Upper lobe of left lung (tissue), 6 donors: ENCODE results near the gene C6orf136. TPM values are rescaled to one million over a fixed set of nuclear protein-coding genes. Genes with fewer than 3 reads are reported as not detected.

Source experiments
- ATAC-seq, 2 donors: fragments of 200-7000 bp; cut with Tn5 transposase; one replicate each; pipeline ENCODE4 v1.9.1; 2022; ENCODE audit warnings: mild to moderate bottlenecking in 2 of 2, moderate library complexity in 2 of 2; ENCODE audit not compliant: low FRiP score in 2 of 2
- DNase-seq, 2 donors: peaks; one replicate each; pipeline ENCODE4 v3.0.0-alpha.2; 2019 to 2020
- H3K27ac ChIP-seq, 4 donors: fragments of 200-600 bp; sonication (generic); one replicate each; pipeline ENCODE4 v1.5.1; 2016 to 2019
- H3K27me3 ChIP-seq, 4 donors: fragments of 200-600 bp; sonication (generic); one replicate each; pipeline ENCODE4 v1.5.1; 2017 to 2019
- H3K36me3 ChIP-seq, 4 donors: fragments of 200-600 bp; sonication (generic); one replicate each; pipeline ENCODE4 v1.5.1; 2016 to 2019
- H3K4me1 ChIP-seq, 4 donors: fragments of 200-600 bp; sonication (generic); one replicate each; pipeline ENCODE4 v1.5.1; 2018 to 2019
- H3K4me3 ChIP-seq, 4 donors: fragments of 200-600 bp; sonication (generic); one replicate each; pipeline ENCODE4 v1.5.1; 2017 to 2019; ENCODE audit warnings: mild to moderate bottlenecking in 2 of 4, moderate library complexity in 1 of 4
- H3K9me3 ChIP-seq, 4 donors: fragments of 200-600 bp; sonication (generic); one replicate each; pipeline ENCODE4 v1.5.1; 2018 to 2019
- EP300 ChIP-seq, 4 donors: sonication (generic); formaldehyde crosslinking; IDR thresholded peaks; one replicate each; pipeline ENCODE4 v1.5.1; 2017; ENCODE audit warnings: antibody characterized with exemption in 4 of 4, control low read depth in 2 of 4
- POLR2A ChIP-seq, 4 donors: fragments of 450-650 bp; IDR thresholded peaks; one replicate each; pipeline ENCODE4 v1.5.1; 2016 to 2017; ENCODE audit warnings: antibody characterized with exemption in 4 of 4, mild to moderate bottlenecking in 2 of 4
- POLR2AphosphoS5 ChIP-seq, 2 donors: sonication (generic); formaldehyde crosslinking; IDR thresholded peaks; one replicate each; pipeline ENCODE4 v1.5.1; 2017; ENCODE audit warnings: antibody characterized with exemption in 2 of 2
- WGBS, 2 donors: methylation state at CpG; one replicate each; pipeline ENCODE4 v1.1.5; 2017 to 2018; 5-methylcytosine and 5-hydroxymethylcytosine counted together
- total RNA-seq, 6 donors: library from RNA; depleted of rRNA in 4 of 6; stranded (reverse); fragments of >200 nt in 4 of 6; gene quantifications; one replicate each; pipeline versions ENCODE4 v1.1.0 to v1.2.1, GENCODE V29; 2016 to 2021
- TF ChIP-seq, protein P1 (sequence below), 6 experiments: fragments of 450-650 bp in 4 of 6; fragments of 200-600 bp in 2 of 6; sonication (generic) in 2 of 6; IDR thresholded peaks; one replicate each; pipeline ENCODE4 v1.5.1; 2016 to 2019; ENCODE audit warnings: antibody characterized with exemption in 6 of 6
- donor health status: DM: no; HTN: no; CAD: no; lungs with moderate emphysema.
- donor health status: DM: no; HTN: yes; CAD: no; lungs with severe emphysema.

The C6orf136 gene
- total RNA-seq, 6 donors from 2014 or later = 8.8 to 57.6 (median 15.2) TPM

DNA sequence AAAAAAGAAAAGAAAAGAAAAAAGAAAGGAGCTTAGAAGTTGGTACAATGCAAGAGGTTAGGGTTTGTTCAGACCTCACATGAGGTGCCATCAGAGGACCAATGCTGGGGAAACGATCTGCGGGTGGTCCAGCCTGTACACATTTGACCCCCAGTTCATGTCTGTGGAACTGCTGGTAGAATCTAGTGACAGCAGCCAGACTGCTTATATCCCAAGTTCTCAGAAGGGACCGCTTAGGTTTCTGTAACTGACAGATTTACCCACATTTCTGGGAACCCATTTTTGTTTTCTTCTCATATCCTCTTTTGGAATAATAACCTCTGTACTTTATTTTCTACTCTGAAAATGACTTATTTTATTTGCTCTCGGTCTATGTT is 34.8 kb downstream of the C6orf136 start:
- H3K27me3 ChIP-seq = no peaks in the 10 kb centered on the region
- peak overlapping the region; percentile 99 to 100 (median 99) for H3K27ac ChIP-seq
- TF ChIP-seq EP300 (IDR thresholded peaks at IDR 0.05) (no peak), POLR2A (IDR thresholded peaks at IDR 0.05) (no peak), POLR2AphosphoS5 (IDR thresholded peaks at IDR 0.05) (no peak)
- TF ChIP-seq, protein P1, sequence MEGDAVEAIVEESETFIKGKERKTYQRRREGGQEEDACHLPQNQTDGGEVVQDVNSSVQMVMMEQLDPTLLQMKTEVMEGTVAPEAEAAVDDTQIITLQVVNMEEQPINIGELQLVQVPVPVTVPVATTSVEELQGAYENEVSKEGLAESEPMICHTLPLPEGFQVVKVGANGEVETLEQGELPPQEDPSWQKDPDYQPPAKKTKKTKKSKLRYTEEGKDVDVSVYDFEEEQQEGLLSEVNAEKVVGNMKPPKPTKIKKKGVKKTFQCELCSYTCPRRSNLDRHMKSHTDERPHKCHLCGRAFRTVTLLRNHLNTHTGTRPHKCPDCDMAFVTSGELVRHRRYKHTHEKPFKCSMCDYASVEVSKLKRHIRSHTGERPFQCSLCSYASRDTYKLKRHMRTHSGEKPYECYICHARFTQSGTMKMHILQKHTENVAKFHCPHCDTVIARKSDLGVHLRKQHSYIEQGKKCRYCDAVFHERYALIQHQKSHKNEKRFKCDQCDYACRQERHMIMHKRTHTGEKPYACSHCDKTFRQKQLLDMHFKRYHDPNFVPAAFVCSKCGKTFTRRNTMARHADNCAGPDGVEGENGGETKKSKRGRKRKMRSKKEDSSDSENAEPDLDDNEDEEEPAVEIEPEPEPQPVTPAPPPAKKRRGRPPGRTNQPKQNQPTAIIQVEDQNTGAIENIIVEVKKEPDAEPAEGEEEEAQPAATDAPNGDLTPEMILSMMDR (IDR thresholded peaks at IDR 0.05) = no peak
- WGBS, 2 donors = 36 to 41% methylated on average over 4 of the region's 4 CpGs
- no peaks in the 10 kb centered on the region for H3K9me3 ChIP-seq
- H3K4me1 ChIP-seq = peaks cover 33 to 50% (median 49%) of the 10 kb centered on the region in 4 donors
- peak overlapping the region; percentile 44 to 82 (median 74) for H3K4me3 ChIP-seq
- ATAC-seq (no peak), DNase-seq (no peak)
- H3K36me3 ChIP-seq = peaks cover 0 to 44% (median 19%) of the 10 kb centered on the region in 4 donors

DNA sequence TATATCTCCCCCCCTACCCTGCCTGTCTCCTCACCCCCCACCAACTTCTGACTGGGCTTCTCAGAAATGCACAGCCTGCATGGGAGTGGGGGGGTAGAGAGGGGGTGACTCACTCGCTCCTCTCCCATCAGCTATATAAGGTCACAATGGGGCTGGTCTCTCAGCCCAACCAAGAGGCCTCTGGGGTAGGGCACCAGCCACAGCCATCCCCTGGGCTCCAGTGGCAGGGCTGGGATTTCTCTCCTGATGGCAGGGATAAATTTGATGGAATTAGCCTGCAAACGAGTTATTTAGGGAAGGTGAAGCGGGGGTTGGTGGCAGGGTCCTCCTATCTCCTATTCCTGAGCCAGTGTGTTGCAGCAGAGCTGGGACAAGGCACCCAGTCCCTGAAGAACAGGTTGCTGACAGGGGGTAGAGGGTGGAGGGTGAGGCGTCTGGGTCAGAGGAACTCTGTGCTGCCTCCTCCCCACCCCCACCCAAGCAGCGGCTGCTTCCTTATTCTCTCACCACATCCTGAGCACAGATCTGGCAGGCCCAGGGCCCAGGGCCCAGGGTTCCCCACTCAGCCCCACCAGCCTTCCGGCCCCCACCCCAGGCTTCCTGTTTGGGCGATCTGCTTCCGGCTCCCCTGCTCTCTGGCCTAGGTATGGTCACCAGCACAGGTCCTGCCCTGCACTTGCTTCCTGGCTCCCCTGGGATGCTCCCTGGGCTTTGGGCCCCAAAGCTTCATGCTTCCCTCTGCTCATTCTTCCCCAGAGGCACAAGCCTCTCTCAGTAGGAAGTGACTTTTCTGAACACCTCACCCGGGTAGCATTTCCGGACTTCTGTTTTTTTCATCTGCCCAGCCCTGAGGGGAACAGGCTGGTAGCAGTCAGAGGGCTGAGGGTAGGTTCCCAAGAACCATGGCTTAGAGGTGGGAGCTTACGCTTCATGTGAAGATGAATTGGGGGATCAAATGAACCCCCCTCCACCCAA is 35.5 kb downstream of the C6orf136 start:
- ATAC-seq (peak; percentile 47 to 76), DNase-seq (peak; percentile 88 to 90)
- Histone ChIP-seq H3K36me3 (peaks cover 0 to 37% (median 12%) of the 10 kb centered on the region in 4 donors), H3K9me3 (no peaks in the 10 kb centered on the region), H3K27me3 (no peaks in the 10 kb centered on the region), H3K27ac (peak overlapping the region; percentile 99 to 100 (median 99)), H3K4me1 (peaks cover 33 to 51% (median 49%) of the 10 kb centered on the region in 4 donors), H3K4me3 (peak overlapping the region; percentile 70 to 87 (median 80))
- WGBS, 2 donors = 20 to 33% methylated on average over 9 to 11 of the region's 11 CpGs
- peak; percentile 76 to 84 for TF ChIP-seq POLR2AphosphoS5 (IDR thresholded peaks at IDR 0.05)
- TF ChIP-seq POLR2A (IDR thresholded peaks at IDR 0.05) = peak in 2 of 4 donors; percentile 34 to 65
- TF ChIP-seq EP300 (IDR thresholded peaks at IDR 0.05) = peak in 2 of 4 donors; percentile 46 to 73
- TF ChIP-seq, protein P1 (IDR thresholded peaks at IDR 0.05) = no peak

DNA sequence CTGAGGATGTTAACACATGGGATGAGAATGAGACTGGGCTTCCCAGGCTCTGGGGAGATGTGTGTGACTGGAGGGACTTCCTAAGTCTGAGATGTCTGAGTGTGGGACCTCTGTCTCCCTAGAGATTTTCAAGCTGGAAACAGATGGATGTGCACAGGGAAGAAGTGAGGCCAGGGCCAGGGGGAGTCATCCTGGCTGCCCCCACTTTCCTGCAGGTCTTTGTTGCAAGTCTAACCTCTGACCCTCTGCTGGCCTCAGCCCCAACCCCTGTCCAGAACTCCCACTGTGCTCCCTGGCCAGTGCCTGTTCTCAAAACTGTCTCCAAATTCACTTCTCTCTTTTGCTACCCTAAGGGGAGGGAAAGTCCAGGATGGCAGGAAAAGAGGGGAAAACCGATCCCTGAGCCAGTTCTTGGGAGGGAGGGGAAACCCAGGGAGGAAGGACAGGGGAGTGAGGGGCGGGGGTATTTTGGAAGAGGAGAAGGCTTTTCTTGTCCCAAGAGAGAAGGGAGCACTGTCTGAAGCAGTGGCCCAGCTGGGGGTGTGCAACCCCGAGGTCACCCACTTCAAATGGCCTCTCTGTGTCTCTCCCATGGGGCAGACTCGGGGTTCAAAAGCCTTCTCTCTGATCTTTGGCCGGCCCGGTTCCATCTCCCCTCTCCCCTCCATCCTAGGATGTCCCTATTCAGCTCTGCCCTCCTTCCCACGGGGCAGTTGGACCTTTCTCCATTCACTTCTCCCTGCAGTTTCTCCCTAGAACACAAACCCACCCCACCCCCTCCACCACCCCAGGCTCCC is 36.4 kb downstream of the C6orf136 start:
- Histone ChIP-seq H3K27ac (peak overlapping the region; percentile 99 to 100 (median 99)), H3K4me3 (peak overlapping the region; percentile 70 to 87 (median 80)), H3K9me3 (no peaks in the 10 kb centered on the region), H3K36me3 (peaks cover 0 to 27% (median 3%) of the 10 kb centered on the region in 4 donors), H3K4me1 (peaks cover 40 to 60% (median 58%) of the 10 kb centered on the region in 4 donors), H3K27me3 (no peaks in the 10 kb centered on the region)
- ATAC-seq (no peak), DNase-seq (no peak)
- 20 to 24% methylated on average over 7 of the region's 7 CpGs for WGBS, 2 donors
- TF ChIP-seq POLR2A (IDR thresholded peaks at IDR 0.05) (no peak), POLR2AphosphoS5 (IDR thresholded peaks at IDR 0.05) (peak in 1 of 2 donors; percentile 5), EP300 (IDR thresholded peaks at IDR 0.05) (no peak)
- TF ChIP-seq, protein P1 (IDR thresholded peaks at IDR 0.05) = no peak

DNA sequence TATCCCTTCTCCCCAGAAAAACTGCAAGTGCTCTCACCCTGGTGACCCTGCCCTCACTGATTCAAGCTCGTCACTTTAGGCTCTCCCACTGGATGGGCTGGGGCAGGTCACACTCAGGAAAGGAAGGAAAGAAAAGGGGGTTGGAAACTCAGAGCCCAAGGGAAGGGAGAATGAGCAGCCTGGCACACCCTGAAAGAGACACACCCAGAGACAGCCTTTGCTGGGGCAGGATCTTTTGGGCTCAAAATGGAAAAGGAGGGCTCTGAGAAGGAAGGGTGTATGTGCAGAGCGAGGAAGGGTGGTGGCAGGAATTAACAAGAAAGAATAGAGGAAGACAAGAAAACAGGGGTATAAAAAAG is 37.0 kb downstream of the C6orf136 start:
- ATAC-seq = no peak
- peak overlapping the region; percentile 70 to 87 (median 80) for H3K4me3 ChIP-seq
- no peak for DNase-seq
- no peaks in the 10 kb centered on the region for H3K27me3 ChIP-seq
- no peaks in the 10 kb centered on the region for H3K9me3 ChIP-seq
- peak overlapping the region; percentile 99 to 100 (median 99) for H3K27ac ChIP-seq
- peaks cover 0 to 22% (median 0%) of the 10 kb centered on the region in 4 donors for H3K36me3 ChIP-seq
- TF ChIP-seq EP300 (IDR thresholded peaks at IDR 0.05) (no peak), POLR2A (IDR thresholded peaks at IDR 0.05) (no peak), POLR2AphosphoS5 (IDR thresholded peaks at IDR 0.05) (no peak)
- TF ChIP-seq, protein P1 (IDR thresholded peaks at IDR 0.05) = no peak
- WGBS, 2 donors = 13 to 25% methylated on average over 2 of the region's 2 CpGs
- peaks cover 40 to 61% (median 60%) of the 10 kb centered on the region in 4 donors for H3K4me1 ChIP-seq
